ENCODE measurements around the gene CEP112.

GRCh38 chr17:66085221-66085620 lies 106.7 kb downstream of the CEP112 start:
- TF ChIP-seq POLR2A (IDR thresholded peaks at IDR 0.05; ENCODE audit: low read depth, low read length) (no peak), POLR2AphosphoS5 (IDR thresholded peaks at IDR 0.05; ENCODE audit: low read depth, low read length) (no peak), TAF1 (IDR thresholded peaks at IDR 0.05; ENCODE audit: low read depth, low read length) (no peak), POU2F2 (IDR thresholded peaks at IDR 0.05; ENCODE audit: low read depth, low read length) (no peak), SPI1 (IDR thresholded peaks at IDR 0.05; ENCODE audit: low read depth, low read length) (no peak), PAX5 (IDR thresholded peaks at IDR 0.05; ENCODE audit: insufficient read depth, low read length, severe bottlenecking) (no peak)

Data from GM12891 (cell line).